ENCODE data around the gene FAM171A2. TPM values are rescaled to one million over a fixed set of nuclear protein-coding genes. Genes with fewer than 3 reads are reported as not detected.

FAM171A2 gene
- total RNA-seq, 1 experiment from 2014 or later, result 27.5 TPM

DNA sequence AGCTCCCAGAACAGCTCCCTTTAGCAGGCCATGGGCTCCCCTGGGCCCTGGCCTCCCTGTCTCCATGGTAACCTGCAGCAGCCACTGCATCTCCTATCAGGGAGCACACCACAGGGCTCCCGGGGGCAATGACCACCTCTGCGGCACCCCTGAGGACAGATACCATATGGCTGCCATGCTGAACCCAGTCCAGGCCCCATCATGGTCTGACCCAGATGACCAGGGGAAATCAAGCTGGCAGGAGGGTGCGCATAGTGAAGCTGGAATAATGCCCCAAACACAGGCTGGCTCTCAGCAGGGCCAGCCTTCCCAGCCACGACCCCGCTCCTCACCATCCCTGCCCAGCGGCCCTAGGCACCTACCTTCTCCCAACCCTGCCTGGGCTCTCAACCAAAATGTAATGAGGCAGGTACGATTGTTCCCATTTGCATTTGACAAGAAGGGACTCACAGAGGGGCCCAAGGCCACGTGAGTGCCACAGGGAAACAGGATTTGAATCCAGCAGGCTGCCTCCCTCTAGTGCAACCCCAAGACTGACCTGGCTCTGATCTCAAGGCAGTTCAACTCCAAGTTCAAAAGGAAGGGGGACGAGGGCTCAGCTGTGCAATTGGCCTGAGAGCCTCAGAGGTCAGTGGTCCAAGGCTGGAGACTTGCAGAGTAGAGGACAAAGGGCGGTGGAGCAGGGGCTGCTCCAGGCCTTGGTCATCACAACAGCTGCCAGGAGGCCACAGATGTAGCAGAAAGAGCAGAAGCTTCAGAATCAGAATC, 52.9 kb downstream of the FAM171A2 start:
- TF ChIP-seq, protein P1, sequence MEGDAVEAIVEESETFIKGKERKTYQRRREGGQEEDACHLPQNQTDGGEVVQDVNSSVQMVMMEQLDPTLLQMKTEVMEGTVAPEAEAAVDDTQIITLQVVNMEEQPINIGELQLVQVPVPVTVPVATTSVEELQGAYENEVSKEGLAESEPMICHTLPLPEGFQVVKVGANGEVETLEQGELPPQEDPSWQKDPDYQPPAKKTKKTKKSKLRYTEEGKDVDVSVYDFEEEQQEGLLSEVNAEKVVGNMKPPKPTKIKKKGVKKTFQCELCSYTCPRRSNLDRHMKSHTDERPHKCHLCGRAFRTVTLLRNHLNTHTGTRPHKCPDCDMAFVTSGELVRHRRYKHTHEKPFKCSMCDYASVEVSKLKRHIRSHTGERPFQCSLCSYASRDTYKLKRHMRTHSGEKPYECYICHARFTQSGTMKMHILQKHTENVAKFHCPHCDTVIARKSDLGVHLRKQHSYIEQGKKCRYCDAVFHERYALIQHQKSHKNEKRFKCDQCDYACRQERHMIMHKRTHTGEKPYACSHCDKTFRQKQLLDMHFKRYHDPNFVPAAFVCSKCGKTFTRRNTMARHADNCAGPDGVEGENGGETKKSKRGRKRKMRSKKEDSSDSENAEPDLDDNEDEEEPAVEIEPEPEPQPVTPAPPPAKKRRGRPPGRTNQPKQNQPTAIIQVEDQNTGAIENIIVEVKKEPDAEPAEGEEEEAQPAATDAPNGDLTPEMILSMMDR (conservative IDR thresholded peaks at IDR 0.05), result no peak
- no peak overlapping the region for H2BK15ac ChIP-seq (ENCODE audit: low read depth, low read length)

More for the DNA sequence above, 52.9 kb downstream of the FAM171A2 start:
- no peaks in the 10 kb centered on the region for H3K79me2 ChIP-seq (ENCODE audit: insufficient read depth, low read length)
- no peak overlapping the region for H3K18ac ChIP-seq (ENCODE audit: insufficient read length, low read depth, low read length)
- H4K20me1 ChIP-seq (ENCODE audit: control insufficient read depth, insufficient read depth, insufficient read length), result peaks cover 2% of the 10 kb centered on the region
- H3K27ac ChIP-seq (ENCODE audit: insufficient read length, low read depth, low read length), result no peak overlapping the region
- H3K9ac ChIP-seq (ENCODE audit: extremely low read depth, insufficient read length, low read length), result no peak overlapping the region
- H3T11ph ChIP-seq (ENCODE audit: low read length), result no peak overlapping the region
- H3K36me3 Mint-ChIP-seq (ENCODE audit: insufficient read depth in 1 of 3, low read depth in 3 of 3), result no peaks in the 10 kb centered on the region
- H2BK20ac ChIP-seq (ENCODE audit: low read depth, low read length, poor library complexity, severe bottlenecking), result no peak overlapping the region
- peaks cover 8% of the 10 kb centered on the region; the same call in 1 of the 2 replicates for H3K27me3 ChIP-seq (ENCODE audit: insufficient read depth, low read length)
- no peak overlapping the region for H2AK5ac ChIP-seq (ENCODE audit: insufficient read length, low read length)
- H2BK120ac ChIP-seq (ENCODE audit: low read depth, low read length, poor library complexity, severe bottlenecking), result no peak overlapping the region
- peak; percentile 39 for DNase-seq
- no peak overlapping the region for H2AFZ ChIP-seq (ENCODE audit: low read length)
- no peak overlapping the region for H2BK12ac ChIP-seq (ENCODE audit: insufficient read length, low read depth, low read length)
- H3K4ac ChIP-seq (ENCODE audit: low read depth, low read length), result no peak overlapping the region
- H4K5ac ChIP-seq (ENCODE audit: insufficient read length, low read depth, low read length), result no peak overlapping the region
- no peaks in the 10 kb centered on the region for H3K9me3 Mint-ChIP-seq
- no peak overlapping the region for H2BK5ac ChIP-seq (ENCODE audit: insufficient read length, low read length)
- WGBS (ENCODE audit: extremely low coverage, insufficient read length, low lambda C conversion rate), result no CpG with 5 or more reads among the region's 10 CpGs
- H3K4me1 ChIP-seq (ENCODE audit: insufficient read depth, low read length), result peaks cover 7% of the 10 kb centered on the region; the same call in 1 of the 2 replicates
- H3K27me3 Mint-ChIP-seq (ENCODE audit: low read depth), result peaks cover 43% of the 10 kb centered on the region
- H3K14ac ChIP-seq (ENCODE audit: insufficient read depth, low read length), result no peak overlapping the region; the same call in 1 of the 2 replicates
- H3K4me3 Mint-ChIP-seq, result peak overlapping the region in 1 of 2 experiments; percentile 46; a peak in 2 of 5 replicates
- no peak overlapping the region for H4K8ac ChIP-seq (replicated peaks; ENCODE audit: insufficient read length, low read depth, low read length)
- H3K4me2 ChIP-seq (ENCODE audit: insufficient read depth, insufficient read length, low read length), result no peak overlapping the region
- H3K4me1 Mint-ChIP-seq, result peaks cover 38 to 56% of the 10 kb centered on the region in 2 experiments
- H3K79me1 ChIP-seq (ENCODE audit: insufficient read depth, low read depth, low read length, poor library complexity, severe bottlenecking), result no peaks in the 10 kb centered on the region
- no peaks in the 10 kb centered on the region for H3K9me3 ChIP-seq (ENCODE audit: control insufficient read depth, low read depth, low read length)
- H3K23me2 ChIP-seq (ENCODE audit: insufficient read length, low read depth, low read length, poor library complexity, severe bottlenecking), result peaks cover 19% of the 10 kb centered on the region
- H3K56ac ChIP-seq (ENCODE audit: insufficient read length, low read depth, low read length), result no peak overlapping the region
- no peak overlapping the region for H4K91ac ChIP-seq (ENCODE audit: insufficient read length, low read depth, low read length)
- no peak overlapping the region for H3K23ac ChIP-seq (ENCODE audit: insufficient read length, low read depth, low read length)
- no peak overlapping the region for H3K27ac Mint-ChIP-seq

All from H9 (cell line).